Breast epithelium (tissue), 4 donors: ENCODE measurements around the gene KLK2. TPM values are rescaled to one million over a fixed set of nuclear protein-coding genes. Genes with fewer than 3 reads are reported as not detected.

Experiments
- DNase-seq, 2 donors: peaks; one replicate each; pipeline ENCODE4 v3.0.0-alpha.2; 2019; ENCODE audit warnings: low spot score in 2 of 2
- H3K27ac ChIP-seq, 2 donors: fragments of 200-600 bp; sonication (generic) in 1 of 2; one replicate each; pipeline ENCODE4 v1.5.1; 2016 to 2019; ENCODE audit warnings: mild to moderate bottlenecking in 1 of 2
- H3K27me3 ChIP-seq, 2 donors: fragments of 200-600 bp; sonication (generic) in 1 of 2; one replicate each; pipeline versions ENCODE4 v1.5.1 to v1.6.0; 2017 to 2019; ENCODE audit warnings: control low read depth in 1 of 2, mild to moderate bottlenecking in 1 of 2
- H3K36me3 ChIP-seq: fragments of 200-600 bp; one replicate; pipeline ENCODE4 v1.5.1; 2019
- H3K4me1 ChIP-seq, 2 donors: fragments of 200-600 bp; sonication (generic); one replicate each; pipeline ENCODE4 v1.5.1; 2016 to 2019; ENCODE audit warnings: control low read depth in 1 of 2
- H3K4me3 ChIP-seq, 3 donors: fragments of 200-600 bp; sonication (generic); 1 replicate in 2 of 3; 2 replicates in 1 of 3; pipeline ENCODE4 v1.5.1; 2016 to 2019; ENCODE audit warnings: mild to moderate bottlenecking in 3 of 3, moderate library complexity in 2 of 3
- H3K9me3 ChIP-seq, 2 donors: fragments of 200-600 bp; sonication (generic) in 1 of 2; one replicate each; pipeline ENCODE4 v1.5.1; 2016 to 2019; ENCODE audit warnings: control low read depth in 1 of 2
- CTCF ChIP-seq, 3 donors: fragments of 450-650 bp; IDR thresholded peaks; one replicate each; pipeline ENCODE4 v1.5.1; 2016 to 2017; ENCODE audit warnings: antibody characterized with exemption in 3 of 3, mild to moderate bottlenecking in 3 of 3, moderate library complexity in 3 of 3
- POLR2A ChIP-seq: fragments of 450-650 bp; IDR thresholded peaks from one replicate; pipeline ENCODE4 v1.6.1; 2016; ENCODE audit warnings: antibody characterized with exemption, mild to moderate bottlenecking, moderate library complexity
- POLR2AphosphoS5 ChIP-seq, 3 donors: sonication (generic); formaldehyde crosslinking; IDR thresholded peaks; one replicate each; pipeline ENCODE4 v1.6.1; 2017; ENCODE audit warnings: antibody characterized with exemption in 3 of 3
- intact Hi-C: fragments of 100-400 bp; cut with DNase I; formaldehyde crosslinking; loops from one replicate; pipeline ENCODE4 v1.15.1; 2023; ENCODE audit warnings: low total_unique reads
- total RNA-seq, 3 donors: library from RNA; depleted of rRNA; stranded (reverse); fragments of >200 nt; gene quantifications; one replicate each; pipeline ENCODE4 v1.1.0, GENCODE V29; 2016

KLK2 gene
- total RNA-seq, 3 donors from 2014 or later: 0.44 to 14.7 (median 0.48) TPM

GRCh38 chr19:50870417-50871089, 2.7 kb upstream of the KLK2 start:
- intact Hi-C loops: no loop called here
- H3K27me3 ChIP-seq: peaks cover 0 to 45% of the 10 kb centered on the region in 2 donors
- no peak overlapping the region for H3K27ac ChIP-seq
- no peaks in the 10 kb centered on the region for H3K36me3 ChIP-seq
- no peak overlapping the region for H3K4me3 ChIP-seq
- no peak for TF ChIP-seq POLR2AphosphoS5 (IDR thresholded peaks at IDR 0.05)
- TF ChIP-seq CTCF (IDR thresholded peaks at IDR 0.05): no peak
- no peak for TF ChIP-seq POLR2A
- H3K4me1 ChIP-seq: no peaks in the 10 kb centered on the region
- no peaks in the 10 kb centered on the region for H3K9me3 ChIP-seq
- DNase-seq: no peak

- Histone ChIP-seq H3K27ac (no peak overlapping the region), H3K27me3 (peaks cover 0 to 33% of the 10 kb centered on the region in 2 donors), H3K4me1 (no peaks in the 10 kb centered on the region), H3K36me3 (no peaks in the 10 kb centered on the region), H3K9me3 (no peaks in the 10 kb centered on the region), H3K4me3 (no peak overlapping the region)
- DNase-seq: no peak
- no peak for TF ChIP-seq POLR2A
- TF ChIP-seq CTCF (IDR thresholded peaks at IDR 0.05): no peak
- TF ChIP-seq POLR2AphosphoS5 (IDR thresholded peaks at IDR 0.05): no peak
- intact Hi-C loops: no loop called here
Measured at GRCh38 chr19:50874211-50874610, 972 bp downstream of the KLK2 start.

DNA sequence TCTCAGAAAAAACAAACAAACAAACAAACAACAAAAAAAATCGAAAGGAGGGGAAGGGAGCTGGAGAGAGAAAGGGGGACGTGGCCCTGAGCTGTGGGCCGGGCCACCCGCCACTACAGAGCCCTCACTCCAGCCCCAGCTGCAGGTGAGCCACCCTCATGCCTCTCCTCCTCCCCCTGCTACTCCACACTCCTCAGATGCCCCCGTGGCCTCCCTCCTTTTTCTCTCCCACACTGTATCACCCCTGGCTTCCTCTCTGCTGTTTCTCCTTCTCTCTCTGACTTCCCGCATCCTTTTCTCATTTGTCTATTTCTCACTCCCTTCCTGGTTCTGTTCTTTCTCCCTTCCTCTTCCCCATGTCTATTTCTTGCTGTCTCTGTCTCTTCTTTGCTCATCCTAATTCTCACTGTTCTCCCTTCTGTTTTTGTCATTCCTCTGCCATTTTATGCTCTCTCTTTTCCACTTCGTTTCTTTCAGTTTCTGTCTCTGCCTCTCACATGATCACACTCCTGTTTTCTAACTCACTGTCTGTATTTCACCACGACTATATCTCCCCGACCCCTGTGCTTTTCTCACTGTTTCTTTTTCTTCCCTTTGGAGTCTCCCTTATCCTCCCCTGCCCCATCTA, 2.7 kb downstream of the KLK2 start:
- DNase-seq: no peak
- no peak overlapping the region for H3K4me3 ChIP-seq
- H3K27ac ChIP-seq: no peak overlapping the region
- no peaks in the 10 kb centered on the region for H3K36me3 ChIP-seq
- intact Hi-C loops: no loop called here
- peaks cover 0 to 19% of the 10 kb centered on the region in 2 donors for H3K27me3 ChIP-seq
- TF ChIP-seq POLR2AphosphoS5 (IDR thresholded peaks at IDR 0.05): no peak
- TF ChIP-seq CTCF (IDR thresholded peaks at IDR 0.05): no peak
- no peak for TF ChIP-seq POLR2A
- H3K4me1 ChIP-seq: no peaks in the 10 kb centered on the region
- H3K9me3 ChIP-seq: no peaks in the 10 kb centered on the region

GRCh38 chr19:50876456-50876855, 3.2 kb downstream of the KLK2 start:
- no peak overlapping the region for H3K4me3 ChIP-seq
- no peaks in the 10 kb centered on the region for H3K36me3 ChIP-seq
- DNase-seq: no peak
- H3K27ac ChIP-seq: no peak overlapping the region
- no peaks in the 10 kb centered on the region for H3K9me3 ChIP-seq
- intact Hi-C loops: no loop called here
- peaks cover 0 to 19% of the 10 kb centered on the region in 2 donors for H3K27me3 ChIP-seq
- H3K4me1 ChIP-seq: no peaks in the 10 kb centered on the region
- TF ChIP-seq POLR2AphosphoS5 (IDR thresholded peaks at IDR 0.05): no peak
- TF ChIP-seq CTCF (IDR thresholded peaks at IDR 0.05): no peak
- TF ChIP-seq POLR2A: no peak

DNA sequence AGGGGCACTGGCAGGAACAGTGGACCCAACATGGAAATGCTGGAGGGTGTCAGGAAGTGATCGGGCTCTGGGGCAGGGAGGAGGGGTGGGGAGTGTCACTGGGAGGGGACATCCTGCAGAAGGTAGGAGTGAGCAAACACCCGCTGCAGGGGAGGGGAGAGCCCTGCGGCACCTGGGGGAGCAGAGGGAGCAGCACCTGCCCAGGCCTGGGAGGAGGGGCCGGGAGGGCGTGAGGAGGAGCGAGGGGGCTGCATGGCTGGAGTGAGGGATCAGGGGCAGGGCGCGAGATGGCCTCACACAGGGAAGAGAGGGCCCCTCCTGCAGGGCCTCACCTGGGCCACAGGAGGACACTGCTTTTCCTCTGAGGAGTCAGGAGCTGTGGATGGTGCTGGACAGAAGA, 4.1 kb downstream of the KLK2 start:
- intact Hi-C loops: no loop called here
- DNase-seq: no peak
- Histone ChIP-seq H3K36me3 (no peaks in the 10 kb centered on the region), H3K9me3 (no peaks in the 10 kb centered on the region), H3K27ac (no peak overlapping the region), H3K4me3 (no peak overlapping the region), H3K4me1 (no peaks in the 10 kb centered on the region), H3K27me3 (peaks cover 0 to 19% of the 10 kb centered on the region in 2 donors)
- TF ChIP-seq POLR2A (no peak), CTCF (IDR thresholded peaks at IDR 0.05) (no peak), POLR2AphosphoS5 (IDR thresholded peaks at IDR 0.05) (no peak)
